Right lobe of liver (tissue), 4 donors: ENCODE results near the gene ANKRD63.

Experiments
- CTCF ChIP-seq, 4 donors: fragments of 200-600 bp in 3 of 4; fragments of 450-650 bp in 1 of 4; IDR thresholded peaks; one replicate each; pipeline versions ENCODE4 v1.5.1 to v1.8.0; 2016 to 2022; ENCODE audit warnings: antibody characterized with exemption in 4 of 4, mild to moderate bottlenecking in 2 of 4
- POLR2A ChIP-seq: fragments of 450-650 bp; IDR thresholded peaks from one replicate; pipeline ENCODE4 v1.6.1; 2017; ENCODE audit warnings: antibody characterized with exemption, mild to moderate bottlenecking
- donor health status: DM: no; HTN: no; CAD: no.
- donor health status: DM: no; HTN: no; CAD: no.
- donor health status: DM: no; HTN: yes; CAD: no.

- TF ChIP-seq POLR2A, result no peak
- TF ChIP-seq CTCF (IDR thresholded peaks at IDR 0.05), result no peak
Measured at GRCh38 chr15:40242213-40242599, 40.7 kb downstream of the ANKRD63 start.
